Fibroblast of gingiva (primary cell): ENCODE results near the gene ZNF57.
"Not testable (repeated sequence)": the region's sequence is repeated elsewhere in the genome, so short reads cannot be mapped to it uniquely, and the experiment has no call there.

Experiments used
- DNase-seq: peaks from one replicate; pipeline ENCODE4 v3.0.0-alpha.2; 2011; ENCODE audit warnings: low read depth

Gene ZNF57

DNA sequence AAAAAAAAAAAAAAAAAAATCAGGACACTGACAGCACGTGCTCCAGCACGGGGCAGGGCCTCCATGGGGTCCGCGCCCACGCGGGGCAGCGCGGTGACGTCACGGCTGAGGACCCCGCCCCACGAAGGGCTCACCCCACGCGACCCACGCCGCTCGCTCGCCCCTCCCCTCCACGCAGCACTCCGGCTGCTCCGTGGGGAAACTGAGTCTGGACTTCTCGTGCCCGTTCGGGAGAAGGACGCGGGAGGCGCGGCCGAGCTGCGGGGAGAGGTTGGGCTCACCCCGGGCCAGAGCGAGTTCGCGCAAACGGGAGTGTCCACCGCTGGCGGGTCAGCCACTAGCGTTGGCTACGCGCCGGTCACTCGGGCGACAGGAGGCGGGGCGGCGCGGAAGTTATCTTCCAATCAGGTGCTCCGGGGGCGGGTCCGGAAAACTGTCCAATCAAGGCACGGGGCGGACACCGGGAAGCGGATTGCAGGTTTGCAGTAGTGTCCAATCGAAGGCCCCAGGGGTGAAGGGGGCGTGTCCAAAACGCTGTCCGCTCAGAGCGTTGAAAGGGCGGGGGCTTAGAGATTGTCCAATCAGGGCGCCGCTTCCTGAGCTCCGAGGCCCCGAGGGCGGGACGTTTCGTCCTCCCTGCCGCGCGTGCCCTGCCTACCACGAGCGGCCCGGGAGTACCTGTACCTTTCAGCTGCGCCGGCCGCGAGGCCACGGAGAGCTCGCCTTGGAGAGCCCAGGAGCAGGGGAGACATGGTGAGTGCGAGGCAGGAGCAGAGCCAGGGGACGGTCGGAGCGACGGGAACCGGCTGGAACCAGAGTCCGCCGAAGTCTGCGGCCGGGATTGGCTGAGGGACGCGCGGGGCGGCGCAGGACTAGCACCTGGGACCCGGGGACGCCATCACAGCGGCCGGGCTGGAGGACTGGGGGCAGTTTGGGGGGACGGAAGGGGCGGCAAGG, at the start of gene ZNF57:
ZNF57 (plus strand) TSS at position 633 of the 957 bp plus-strand sequence; CDS start at position 751, 118 bp downstream.
- peak; percentile 99 for DNase-seq

DNA sequence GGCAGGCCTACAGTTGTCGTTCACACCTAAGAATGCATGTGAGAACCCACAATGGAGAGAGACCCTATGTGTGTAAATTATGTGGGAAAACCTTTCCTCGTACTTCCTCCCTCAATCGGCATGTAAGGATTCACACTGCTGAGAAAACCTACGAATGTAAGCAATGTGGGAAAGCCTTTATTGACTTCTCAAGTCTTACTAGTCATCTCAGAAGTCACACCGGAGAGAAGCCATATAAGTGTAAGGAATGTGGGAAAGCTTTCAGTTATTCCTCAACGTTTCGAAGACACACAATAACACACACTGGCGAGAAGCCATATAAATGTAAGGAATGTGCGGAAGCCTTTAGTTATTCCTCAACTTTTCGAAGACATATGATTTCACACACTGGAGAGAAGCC, 48.1 kb upstream of the ZNF57 start:
- no peak for DNase-seq

DNA sequence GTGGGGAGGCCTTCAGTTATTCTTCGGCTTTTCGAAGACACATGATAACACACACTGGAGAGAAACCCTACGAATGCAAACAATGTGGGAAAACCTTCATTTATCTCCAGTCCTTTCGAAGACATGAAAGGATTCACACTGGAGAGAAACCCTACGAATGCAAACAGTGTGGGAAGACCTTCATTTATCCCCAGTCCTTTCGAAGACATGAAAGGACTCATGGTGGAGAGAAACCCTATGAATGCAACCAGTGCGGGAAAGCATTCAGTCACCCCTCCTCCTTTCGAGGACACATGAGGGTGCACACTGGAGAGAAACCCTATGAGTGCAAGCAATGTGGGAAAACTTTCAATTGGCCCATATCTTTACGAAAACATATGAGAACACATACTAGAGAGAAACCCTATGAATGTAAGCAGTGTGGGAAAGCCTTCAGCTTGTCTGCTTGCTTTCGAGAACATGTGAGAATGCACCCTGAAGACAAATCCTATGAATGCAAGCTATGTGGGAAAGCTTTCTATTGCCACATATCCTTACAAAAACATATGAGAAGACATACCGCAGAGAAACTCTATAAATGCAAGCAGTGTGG, 47.6 kb upstream of the ZNF57 start:
- DNase-seq, result no peak

DNA sequence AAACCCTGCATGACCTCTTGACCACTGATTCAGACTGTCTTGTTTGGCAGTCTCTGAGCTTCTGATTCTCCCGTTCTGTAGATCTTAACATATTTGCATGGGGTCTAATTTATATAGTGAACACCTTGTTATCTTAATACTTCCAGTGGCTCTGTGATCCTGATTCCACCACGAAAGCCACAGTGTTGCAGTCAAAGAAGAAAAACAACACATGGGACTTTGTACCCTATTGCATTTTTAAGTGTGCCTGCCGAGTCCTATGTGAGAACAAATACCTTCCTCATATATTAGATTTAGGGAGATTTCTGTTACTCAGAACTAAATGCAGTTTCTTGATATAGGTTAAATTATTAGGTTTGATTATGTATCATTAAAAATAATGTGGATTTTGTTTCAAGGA, 45.9 kb upstream of the ZNF57 start:
- DNase-seq, result no peak

DNA sequence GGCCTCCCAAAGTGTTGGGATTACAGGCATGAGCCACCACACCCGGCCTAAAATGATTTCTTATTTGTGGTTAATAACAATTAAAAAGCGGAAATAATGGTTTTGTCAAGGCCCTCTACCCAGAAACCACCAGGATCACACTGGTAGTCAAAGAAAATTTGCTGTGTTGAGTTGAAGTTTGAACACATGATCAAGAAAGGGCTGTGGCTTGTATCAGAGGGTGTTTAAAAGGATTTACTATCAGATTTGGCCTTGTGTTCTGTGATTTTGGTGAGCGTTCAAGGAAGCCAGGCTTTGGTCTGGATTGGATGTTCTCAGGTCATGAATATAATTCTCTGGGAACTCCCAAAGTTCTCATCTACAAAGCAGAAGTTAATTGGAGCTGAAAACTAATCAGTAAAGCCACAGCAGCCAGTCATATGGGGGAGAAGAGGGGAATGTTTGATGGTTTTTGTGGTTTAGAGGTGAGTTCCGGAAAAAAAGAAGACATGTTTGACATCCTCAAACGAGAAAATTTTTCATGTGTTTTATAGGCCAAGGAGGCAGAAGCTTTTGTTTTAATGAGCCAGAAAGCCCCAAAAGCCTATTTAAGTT, 44.2 kb upstream of the ZNF57 start:
- DNase-seq, result no peak

DNA sequence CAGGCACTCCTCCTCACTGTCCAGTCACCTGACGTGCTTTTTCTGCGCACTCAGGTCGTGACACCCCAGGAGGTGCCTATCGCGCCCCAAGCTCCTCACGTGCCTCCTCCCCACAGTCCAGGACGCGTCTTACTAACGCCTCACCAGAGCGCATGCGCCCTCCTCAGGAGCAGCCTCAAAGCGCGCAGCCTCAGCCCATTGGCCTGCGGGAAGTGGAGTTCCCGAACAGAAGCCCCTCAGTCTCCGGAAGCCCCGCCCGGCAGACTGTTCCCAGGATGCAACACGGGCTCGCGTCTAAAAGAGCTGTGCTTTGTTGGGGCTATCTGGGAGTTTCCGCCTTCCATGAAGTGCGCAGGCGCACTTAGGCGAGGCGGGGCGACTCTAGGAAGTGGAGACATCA, 41.9 kb upstream of the ZNF57 start:
- DNase-seq, result no peak

DNA sequence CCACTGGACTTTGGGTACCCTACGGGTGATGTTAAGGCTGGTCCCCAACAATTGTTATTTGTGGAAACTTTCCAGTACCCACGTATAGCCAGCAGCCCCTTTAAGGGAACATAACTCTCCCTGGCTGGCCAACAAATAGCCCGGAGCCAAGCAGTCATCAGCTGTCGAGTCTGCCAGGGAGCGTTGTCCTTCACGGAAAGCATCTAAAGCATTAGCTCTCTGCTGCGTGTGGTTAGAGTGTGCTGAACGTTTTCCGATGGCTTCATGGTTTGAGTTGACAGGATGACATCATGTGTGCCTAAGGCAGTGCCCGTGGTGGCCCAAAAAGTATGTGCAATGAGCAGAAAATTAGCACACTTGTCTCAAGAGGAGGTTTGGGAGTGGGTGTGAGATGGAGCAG, 36.9 kb upstream of the ZNF57 start:
- no peak for DNase-seq

DNA sequence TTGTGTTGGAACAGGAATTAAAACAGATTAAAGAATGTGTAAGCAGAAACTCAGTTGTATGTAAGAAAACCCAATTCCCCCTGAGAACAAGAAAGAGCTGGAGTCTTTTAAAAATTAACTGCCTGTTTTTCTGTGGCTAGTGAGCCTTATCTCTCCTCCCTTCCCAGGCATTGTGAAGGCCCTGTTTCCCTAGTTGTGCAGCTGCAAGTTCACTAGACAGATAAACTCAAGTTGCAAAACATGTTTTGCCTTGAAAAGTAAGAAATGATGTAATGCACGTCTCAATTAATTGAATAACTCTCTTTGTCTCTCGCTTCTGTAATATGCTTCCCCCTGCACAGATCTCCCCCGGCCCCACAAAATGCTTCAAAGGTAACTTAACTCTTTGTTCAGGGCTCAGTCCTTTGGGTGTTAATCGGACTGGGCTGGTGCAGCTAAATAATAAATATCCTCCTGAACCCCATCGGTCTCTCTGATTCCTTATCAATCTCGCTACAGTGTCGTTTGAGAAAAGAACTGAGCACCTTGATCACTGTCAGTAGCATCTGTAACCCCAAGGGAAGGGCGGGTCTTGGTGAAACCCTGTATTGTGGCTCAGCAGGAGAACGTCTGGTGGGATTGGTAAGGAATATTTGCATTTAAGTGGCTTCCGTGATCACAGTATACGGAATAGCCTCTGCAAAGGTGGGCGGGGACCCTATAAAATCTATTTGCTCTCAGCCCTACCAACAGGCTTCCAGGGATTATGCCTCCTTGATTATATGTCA, 35.2 kb upstream of the ZNF57 start:
- DNase-seq, result no peak

DNA sequence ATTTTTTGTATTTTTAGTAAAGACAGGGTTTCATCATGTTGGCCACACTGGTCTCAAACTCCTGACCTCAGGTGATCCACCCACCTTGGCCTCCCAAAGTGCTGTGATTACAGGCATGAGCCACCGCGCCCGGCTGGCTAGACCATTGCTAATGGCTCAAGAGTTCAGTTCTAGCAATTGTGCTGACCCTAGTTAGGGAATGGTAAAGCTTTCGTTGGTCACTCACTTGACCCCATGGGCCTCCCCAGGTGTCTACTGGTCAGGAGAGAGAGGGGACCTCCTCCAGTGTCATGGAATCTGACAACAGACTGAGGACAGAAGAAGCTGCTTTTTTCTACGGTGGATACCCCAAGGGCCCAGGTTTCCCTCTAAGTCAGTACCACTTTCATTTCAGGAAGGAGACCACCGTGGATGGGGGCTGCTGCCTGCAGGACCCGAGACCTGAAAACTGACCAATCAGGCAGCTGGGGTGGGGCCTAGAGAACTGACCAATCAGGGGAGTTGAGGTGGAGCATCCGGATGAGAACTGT, 34.2 kb upstream of the ZNF57 start:
- no peak for DNase-seq

DNA sequence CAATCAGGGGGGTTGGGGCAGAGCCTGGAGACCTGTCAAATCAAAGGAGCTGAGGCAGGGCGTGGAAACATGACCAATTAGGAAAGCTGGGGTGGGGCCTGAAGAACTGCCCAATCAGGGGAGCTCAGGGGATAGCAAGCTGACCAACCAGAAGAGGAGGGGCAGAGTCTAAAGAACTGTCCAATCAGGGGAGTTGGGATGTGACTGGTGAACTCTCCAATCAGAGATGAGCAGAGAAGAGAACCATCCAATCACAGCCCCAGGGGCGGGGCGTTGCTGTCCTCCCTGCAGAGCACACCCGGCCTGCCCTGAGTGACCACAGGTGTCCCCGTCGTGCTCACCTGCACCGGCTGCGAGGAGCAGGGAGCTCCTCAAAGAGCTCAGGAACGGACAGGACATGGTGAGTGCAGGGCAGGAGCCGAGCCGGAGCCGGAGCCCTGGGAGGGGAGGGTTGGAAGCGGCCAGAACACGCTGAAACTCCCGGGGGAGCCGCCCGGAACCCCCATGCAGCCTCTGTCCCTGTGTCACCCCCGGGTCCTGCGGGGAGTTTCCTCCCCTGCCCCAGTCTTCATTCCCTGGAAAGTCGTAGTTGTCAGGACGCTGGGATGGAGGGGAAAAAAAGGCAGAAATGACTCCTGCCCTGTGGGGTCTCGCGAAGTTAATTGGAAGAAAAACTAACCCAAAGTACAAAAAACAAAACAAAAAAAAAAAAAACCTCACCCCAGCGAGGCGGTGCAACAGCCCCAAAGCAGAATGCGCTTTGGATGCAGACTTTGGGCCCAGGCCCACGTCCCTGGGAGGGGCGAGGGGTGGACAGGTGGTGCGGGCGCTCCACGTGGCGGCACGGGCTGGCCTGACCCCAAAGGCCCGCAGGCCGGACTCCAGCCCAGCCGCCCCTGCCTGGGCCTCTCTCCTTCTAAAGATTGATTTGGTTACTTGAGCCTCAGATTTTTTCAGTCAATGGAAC, 33.4 kb upstream of the ZNF57 start, which contains the start of gene ZNF556:
ZNF556 (plus strand) TSS at position 311 of the 967 bp plus-strand sequence; CDS start at position 398, 87 bp downstream.
- peak; percentile 62 for DNase-seq

DNA sequence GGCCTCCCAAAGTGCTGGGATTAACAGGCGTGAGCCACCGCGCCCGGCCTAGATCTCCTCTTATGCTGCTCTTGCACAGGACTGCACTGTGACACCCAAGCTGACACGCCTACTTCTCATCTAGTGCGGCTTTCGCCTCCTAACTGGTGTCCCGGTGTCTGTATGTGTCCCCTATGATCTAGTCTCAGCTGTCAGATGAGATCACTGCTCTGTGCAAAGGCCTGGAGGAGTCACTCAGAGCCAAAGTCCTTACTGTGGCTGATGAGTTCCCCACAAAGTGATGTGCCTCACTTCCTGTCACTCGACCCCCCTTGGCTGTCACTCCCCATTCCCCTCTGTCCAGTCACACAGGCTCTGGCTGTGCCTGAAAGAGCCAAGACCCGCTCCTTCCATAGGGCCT, 31.1 kb upstream of the ZNF57 start:
- DNase-seq, result no peak

DNA sequence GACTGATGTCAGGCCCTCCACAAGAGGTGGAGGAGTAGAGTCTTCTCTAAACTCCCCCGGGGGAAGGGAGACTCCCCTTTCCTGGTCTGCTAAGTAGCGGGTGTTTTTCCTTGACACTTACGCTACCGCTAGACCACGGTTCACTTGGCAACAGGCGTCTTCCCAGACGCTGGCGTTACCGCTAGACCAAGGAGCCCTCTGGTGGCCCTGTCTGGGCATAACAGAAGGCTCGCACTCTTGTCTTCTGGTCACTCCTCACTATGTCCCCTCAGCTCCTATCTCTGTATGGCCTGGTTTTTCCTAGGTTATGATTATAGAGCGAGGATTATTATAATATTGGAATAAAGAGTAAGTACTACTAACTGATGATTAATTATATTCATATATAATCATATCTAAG, 28.6 kb upstream of the ZNF57 start:
- not testable (repeated sequence) for DNase-seq

DNA sequence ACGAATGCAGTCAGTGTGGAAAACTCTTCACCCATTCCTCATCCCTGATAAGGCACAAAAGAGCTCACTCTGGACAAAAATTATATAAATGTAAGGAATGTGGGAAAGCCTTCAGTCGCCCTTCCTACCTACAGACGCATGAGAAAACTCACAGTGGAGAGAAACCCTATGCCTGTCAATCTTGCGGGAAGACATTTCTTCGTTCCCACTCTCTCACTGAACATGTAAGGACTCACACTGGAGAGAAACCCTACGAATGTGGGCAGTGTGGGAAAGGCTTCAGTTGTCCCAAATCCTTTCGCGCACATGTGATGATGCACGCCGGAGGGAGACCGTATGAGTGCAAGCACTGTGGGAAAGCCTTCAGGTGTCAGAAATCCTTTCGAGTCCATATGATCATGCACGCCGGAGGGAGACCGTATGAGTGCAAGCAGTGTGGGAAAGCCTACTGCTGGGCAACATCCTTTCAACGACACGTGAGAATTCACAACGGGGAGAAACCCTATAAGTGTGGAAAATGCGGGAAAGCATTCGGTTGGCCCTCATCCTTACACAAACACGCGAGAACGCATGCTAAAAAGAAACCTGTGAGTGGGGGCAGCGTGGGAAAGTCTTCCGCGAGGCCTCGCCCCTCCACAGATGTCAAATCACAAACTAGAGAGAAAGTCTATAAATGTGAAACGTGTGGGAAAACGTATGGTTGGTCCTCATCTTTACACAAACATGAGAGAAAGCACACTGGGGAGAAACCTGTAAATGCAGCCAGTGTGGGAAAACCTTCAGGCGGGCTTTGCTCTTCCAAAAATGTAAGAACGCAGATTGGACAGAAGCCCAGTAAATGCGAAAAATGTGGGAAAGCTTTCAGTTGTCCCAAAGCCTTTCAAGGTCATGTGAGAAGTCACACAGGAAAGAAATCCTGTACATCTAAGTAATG, 23.1 kb upstream of the ZNF57 start:
- no peak for DNase-seq

DNA sequence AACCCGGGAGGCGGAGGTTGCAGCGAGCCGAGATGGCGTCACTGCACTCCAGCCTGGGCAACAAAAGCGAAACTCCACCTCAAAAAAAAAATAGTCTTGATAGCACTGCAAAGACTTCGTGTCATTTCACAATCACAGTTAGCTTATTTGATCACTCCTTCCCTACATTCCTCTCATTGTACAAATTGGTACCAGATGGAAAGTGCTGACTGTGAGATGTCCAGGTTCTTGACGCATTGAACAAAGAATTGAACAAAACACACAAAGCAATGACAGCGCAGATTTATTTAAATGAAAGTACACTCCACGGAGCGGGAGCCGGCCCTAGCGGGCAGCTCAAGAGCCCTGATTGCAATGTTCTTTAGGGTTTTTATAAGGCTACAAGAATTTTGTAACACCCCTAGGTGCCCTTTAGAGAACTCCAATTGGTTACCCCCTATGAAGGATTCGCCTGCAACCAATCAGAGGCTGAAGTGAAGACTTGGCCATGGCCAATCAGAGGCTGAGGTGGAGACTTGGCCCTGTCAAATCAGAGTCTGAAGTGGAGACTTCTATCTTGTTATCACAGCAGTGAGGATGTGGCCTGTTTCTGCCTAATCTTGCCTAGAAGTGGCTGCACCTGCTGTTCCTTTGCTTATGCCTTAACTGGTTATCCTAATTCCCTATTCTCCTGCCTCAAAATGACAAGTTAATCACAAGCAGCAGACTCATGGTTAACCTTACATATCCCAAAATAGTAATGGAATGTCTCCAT, 16.9 kb upstream of the ZNF57 start:
- DNase-seq, result peak; percentile 39

DNA sequence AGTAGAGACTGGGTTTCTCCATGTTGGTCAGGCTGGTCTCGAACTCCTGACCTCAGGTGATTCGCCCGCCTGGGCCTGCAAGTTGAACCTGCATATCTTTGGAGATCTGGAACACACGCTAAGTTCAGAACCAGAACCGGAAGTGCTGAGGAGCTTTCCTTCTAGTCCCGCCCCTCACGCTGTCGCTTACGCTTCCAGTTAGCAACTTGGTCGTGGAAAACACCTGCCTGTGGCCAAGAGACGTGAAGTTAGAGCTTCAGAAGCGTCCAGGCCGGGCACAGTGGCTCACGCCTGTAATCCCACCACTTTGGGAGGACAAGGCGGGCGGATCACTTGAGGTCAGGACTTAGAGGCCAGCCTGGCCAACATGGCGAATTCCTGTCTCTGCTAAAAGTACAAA, 15.0 kb upstream of the ZNF57 start:
- DNase-seq, result no peak

DNA sequence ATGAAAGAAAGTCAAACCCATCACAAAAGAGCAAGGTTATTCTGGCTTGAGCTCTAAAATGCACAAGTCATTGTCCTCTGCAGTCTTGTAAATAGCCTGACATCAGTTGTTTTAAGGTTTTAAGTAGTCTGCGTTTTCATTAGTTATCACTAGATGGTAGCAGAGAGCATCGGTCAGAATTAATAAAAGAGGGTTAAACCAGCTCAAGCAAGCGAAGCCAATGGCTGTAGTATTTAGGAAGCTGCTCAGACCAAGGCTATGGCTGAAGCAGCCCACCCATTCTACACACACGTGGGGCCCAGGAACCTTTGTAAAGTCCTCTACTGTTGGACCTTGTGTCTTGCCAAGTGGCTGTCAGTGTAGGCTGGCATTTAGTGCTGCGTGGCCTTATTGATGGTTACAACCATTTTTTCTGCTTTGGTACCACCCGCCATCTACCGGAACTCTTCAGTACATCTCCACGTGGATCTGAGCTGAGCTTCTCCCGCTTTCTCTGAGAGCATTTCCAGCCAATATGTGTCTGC, 13.3 kb upstream of the ZNF57 start:
- peak; percentile 61 for DNase-seq

DNA sequence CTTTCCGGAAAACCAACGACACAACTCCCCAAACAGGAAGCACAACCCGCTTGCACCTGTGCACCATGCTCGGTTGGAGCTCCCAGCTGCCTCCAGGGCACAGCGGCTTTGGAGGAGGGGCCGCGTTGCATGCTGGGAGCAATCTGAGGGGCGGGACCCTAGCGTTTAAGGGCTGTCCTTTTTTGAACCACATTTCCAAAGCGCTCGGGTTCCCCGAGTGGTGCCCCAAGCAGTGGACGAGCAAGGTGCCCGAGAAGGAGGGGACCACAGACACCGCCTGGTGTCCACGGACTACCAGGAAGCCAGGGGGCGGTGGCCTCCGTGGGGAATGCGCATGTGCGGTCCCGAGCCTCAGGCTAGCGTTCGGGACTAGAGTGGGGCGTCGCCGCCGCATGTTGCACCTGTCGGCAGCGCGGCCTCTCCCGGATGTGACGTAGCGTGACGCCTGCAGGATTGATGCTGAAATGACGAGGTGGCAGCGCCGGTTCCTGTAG, 11.9 kb upstream of the ZNF57 start:
- no peak for DNase-seq

DNA sequence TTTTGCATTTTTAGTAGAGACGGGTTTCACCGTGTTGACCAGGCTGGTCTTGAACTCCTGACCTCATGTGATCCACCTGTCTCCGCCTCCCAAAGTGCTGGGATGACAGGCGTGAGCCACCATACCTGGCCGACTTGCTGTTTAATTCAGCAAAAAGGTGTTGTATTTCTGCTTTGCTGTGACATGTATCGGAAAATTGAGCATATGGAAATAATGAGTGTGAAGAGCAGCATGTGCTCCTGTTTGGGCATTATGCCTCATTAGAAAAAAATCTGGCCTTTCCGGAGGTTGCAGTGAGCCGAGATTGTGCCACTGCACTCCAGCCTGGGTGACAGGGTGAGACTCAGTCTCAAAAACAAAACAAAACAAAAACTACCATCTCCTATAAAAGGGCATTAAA, 10.2 kb upstream of the ZNF57 start:
- DNase-seq, result not testable (repeated sequence)
